Stimulated activated CD8-positive, alpha-beta memory T cell treated with anti-CD3 and anti-CD28 coated beads, Interleukin-7, amount 100 ng/mL, for 4 hours (primary cell): ENCODE data around the gene EDN3.

Experiments
- DNase-seq, 2 donors: peaks; one replicate each; pipeline ENCODE4 v3.0.0-alpha.2; 2020; ENCODE audit warnings: low read depth in 2 of 2

EDN3 gene, protein sequence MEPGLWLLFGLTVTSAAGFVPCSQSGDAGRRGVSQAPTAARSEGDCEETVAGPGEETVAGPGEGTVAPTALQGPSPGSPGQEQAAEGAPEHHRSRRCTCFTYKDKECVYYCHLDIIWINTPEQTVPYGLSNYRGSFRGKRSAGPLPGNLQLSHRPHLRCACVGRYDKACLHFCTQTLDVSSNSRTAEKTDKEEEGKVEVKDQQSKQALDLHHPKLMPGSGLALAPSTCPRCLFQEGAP

DNA sequence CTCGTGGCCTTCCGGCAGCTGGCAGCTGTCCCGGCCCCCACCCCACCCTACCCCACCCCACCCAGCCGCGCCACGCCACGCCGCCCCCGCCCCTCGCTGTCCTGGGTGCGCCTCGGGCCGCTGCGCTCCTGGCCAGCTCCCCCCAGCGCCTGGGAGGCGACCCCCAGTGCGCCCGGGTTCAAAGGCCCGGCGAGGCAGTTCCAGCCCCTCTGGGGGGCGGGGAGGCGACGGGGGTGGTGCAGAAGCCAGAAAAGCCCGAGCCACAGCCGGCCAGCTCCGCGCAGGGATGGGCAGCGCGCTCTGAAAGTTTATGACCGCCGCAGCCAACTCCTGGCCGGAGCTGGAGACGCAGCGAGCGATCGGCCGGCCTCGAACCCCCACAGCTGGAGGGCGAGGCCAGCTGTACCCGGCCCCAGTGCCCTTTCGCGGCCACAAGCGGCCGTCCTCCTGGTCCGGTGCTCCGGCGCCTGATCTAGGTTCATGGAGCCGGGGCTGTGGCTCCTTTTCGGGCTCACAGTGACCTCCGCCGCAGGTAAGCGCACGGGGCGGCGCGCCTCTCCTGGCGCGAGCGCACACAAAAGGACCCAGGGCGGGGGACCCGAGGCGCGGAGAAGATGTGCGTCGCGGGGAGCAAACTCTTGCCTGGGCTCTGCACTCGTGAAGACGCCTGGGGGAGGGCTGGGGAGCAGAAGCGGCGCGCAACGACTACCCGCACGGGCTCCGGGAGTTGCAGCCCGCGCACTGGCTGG, at the start of gene EDN3:
Gene EDN3, plus strand, starts transcription at position 279 of the 749 bp plus-strand sequence. Its CDS starts 202 bp downstream, at position 481.
- no peak for DNase-seq

DNA sequence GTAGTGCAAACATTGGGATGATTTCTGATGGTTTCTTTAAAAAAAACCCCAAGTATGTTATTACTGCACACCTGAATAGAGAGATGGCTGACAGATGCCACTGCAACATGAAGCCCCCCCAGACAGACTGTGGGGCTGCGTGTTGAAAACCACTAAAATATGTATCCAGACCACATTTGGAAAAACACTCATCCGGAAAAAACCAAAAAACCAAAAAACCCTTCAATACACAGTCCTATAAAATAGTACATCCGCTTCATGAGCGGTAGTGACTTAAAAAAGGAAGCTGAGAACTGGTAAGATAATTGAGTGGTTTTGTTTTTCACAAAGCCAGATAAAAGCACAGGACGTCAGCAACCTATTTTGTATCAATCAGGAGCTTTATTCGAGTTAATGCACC, 47.1 kb upstream of the EDN3 start:
- no peak for DNase-seq

DNA sequence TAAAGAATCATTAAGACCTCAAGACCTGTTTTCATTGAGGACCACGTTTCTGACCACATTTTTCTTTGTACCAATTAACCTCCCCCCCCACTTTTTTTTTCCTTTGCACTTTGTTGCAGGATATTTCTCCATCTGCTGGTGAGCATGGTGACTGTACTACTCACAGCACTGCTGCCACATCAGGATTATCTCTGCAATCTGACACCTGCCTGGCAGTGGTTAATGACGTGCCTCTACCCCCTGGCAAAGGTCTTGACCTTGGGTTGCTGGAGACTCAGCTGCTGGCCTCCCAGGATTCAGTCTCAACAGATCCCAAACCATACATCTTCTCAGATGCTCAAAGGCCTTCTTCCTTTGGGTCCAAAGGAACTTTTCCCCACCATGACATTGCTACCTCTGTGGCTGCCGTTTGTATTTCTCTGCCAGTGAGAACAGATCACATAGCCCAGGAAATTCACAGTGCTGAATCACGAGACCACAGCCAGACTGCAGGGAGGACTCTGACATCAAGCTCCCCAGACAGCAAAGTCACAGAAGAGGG, 46.6 kb upstream of the EDN3 start:
- peak; percentile 5 to 17 for DNase-seq

DNA sequence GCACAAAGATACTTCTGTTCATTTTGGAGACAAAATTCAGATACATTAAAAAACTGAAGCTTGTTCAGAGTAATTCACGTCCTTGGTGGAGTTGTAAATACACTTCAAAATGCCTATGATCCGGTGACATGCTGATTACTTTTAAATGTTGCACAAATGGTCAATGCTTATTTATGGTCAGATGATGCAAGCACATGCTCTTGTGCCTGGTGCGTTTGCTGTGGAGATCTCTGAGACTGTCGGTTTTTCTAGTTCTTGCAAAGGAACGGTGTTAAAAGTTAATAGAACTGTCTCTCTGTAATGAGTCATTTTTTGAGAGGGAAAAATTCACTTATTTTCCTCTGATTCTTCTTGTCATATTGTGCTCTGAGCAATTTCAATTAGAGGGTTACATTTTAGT, 45.2 kb upstream of the EDN3 start:
- DNase-seq: no peak

DNA sequence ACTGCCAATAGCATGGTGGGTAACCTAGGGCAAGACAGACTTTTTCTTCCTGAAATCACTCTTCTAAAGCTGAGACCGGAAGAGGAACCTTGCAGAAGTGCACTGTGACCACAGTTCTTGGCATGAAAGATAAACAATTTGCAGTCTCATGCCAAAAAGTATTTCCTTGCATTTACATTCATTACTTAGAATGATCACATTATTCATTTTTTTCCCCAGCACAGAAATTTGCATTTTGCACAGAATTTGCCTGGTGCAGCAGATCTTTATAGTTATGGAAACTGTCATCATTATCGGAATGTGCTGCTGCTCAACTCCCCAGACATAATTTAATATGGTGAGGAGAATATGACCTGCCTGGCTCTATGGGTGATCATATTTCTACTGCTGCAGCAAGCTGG, 42.2 kb upstream of the EDN3 start:
- no peak for DNase-seq

DNA sequence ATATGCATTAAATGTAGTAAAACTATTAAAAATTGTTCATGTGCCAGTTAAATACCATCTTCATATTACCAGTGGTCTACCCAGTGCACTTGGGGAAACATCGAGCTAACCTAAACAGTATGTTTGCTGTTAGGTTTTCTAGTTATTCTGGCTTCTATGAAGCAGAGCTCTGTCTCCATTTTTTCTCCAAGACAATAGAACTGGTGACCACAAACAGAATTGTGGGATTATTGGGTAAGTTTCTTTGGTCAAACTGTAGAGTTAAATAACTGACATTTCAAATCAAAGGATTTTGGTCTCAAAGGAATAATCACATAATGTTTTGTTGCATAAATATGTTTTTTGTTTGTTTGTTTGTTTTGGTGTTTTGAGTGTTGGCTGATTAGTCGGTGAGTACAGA, 40.5 kb upstream of the EDN3 start:
- DNase-seq: no peak

DNA sequence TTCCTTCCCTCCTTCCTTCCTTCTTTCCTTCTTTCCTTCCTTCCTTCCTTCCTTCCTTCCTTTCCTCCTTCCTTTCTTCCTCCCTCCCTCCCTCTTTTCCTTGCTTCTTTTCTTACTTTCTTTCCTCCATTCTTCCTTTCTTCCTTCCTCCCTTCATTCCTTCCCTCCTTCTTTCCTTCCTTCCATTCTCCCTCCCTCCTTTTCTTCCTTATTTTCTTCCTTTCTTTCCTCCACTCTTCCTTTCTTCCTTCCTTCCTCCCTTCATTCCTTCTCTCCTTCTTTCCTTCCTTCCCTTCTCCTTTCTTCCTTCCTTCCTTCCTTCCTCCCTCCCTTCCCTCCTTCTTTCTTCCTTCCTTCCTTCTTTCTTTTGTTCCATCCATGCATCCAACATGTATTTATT, 35.1 kb upstream of the EDN3 start:
- DNase-seq: no peak

DNA sequence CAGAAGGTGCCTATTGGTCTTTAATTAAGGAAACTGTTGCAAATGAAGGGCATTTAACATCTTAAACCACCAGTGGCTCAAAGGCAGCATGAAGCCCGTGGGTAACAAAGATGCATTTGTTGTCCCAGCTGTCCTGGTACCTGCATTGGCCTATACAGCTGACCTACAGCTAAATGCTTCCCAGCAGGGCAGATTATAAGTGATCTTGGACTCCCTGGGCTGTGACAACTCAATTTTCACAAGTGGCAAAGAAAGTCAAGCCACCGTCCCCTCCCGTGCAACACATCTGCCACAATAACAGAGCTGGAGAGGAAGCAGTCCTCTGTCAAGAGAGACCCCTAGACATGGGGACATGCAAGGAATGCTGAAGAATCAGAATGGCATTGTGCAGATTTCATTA, 31.5 kb upstream of the EDN3 start:
- no peak for DNase-seq

DNA sequence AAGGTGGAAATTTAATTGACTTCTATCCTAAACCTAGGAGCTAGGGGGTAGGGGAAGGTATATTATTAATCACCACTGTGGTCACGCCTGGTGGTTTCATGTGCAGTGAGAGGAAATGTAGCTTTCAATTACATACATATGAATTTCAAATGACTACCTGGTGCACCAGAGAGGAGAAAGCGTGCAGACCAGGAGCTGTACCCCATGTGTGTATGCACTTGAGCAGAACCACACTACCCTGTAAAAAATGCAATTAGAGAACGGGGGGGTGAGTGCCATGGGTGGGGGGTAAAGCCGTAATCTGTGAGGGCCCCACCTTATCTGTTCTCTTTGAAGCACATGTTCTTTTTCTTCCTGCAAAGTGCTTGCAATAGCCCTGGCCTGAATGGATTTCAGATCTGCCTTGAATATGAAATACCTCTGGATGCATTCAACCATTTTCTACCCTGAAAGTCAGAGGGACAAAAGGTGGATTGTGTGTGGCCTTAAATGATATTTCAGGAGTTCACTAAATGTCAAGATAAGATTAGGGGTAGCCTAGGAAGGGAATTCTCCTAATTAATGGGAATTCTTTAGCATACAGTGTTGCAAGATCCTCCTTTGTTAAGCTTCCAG, 30.9 kb upstream of the EDN3 start:
- no peak for DNase-seq

DNA sequence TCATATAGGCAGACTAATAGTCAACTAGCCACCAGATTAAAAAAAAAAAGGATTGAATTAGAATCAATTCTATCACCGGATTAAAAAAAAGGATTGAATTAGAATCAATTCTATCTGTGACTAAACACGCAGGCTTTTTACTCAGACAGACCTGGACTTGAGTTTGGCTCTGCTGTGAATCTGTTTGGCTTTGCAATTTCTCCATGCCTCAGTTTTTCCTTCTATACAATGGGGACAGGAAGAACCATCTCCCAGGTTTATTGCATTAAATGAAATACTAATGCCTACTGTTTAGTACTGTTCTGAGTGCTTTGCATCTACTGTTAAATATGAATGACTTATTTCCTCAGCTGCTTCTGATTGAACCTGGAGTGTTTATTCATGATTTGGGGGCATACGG, 30.0 kb upstream of the EDN3 start:
- DNase-seq: no peak

DNA sequence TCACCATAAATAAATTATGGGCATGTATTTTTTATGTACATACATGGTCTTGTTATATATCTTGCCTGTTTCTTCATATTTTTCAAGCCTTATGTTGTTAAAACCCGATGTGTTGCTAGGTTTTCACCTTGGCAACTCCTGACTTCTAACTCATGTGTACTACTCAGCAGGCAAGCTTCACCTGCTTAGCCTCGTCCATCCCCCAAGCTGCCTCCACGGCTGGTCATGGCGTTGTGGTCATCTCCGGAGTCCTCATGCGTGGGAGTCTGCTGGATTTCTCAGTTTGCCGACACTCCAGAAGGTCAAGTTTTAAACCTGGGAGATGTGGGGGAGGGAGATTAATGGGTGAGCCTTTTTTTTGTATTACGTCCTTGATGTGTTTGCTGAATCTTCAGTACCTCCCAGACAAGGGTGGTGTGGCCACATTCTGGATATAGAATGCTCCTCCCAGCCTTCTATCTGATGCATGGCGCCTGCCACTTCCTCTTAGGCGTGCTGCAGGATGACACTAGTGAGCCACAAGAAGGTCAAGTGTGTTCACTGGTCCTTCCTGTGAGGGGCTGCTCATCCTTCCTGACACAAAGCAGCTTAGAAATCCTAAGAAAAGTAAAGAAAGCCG, 26.6 kb upstream of the EDN3 start:
- DNase-seq: no peak

DNA sequence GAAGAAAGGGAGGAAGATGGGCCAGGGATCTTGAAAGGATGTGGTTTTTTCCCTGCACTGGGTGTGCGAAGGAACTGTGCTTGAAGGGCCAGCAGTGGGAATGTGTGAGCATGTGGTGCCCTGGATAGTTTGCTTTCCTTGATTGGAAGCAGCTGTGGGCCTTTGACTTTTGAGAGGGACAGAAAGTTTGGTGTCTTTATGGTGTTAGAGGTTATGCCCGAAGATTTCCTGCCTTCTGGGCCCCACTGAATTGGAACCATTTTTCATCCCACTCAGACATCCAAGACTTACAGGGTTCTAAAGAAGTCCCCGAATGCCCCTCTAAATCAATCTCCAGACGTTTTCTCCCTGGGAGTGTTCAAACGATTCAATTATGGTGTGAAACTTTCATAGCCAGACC, 23.5 kb upstream of the EDN3 start:
- DNase-seq: no peak

DNA sequence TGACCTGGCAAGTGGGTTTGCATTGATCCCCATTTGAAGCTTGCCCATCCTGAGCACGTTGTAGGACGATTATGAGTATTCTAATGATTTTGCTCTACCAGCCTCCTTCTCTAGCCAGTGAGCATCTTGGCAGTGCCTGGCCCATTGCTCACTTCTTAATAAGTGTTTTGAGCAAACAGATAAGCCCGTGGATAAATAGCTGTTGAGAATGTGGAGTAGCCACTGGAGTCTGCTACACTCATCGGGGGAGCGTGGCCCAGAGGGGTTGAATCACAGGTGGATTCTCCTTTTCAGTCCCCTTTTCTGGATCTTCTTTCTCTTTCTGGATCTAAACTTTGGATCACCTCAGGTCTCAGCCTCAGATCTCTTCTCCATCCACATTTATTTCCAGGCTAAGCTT, 15.9 kb upstream of the EDN3 start:
- DNase-seq: no peak

DNA sequence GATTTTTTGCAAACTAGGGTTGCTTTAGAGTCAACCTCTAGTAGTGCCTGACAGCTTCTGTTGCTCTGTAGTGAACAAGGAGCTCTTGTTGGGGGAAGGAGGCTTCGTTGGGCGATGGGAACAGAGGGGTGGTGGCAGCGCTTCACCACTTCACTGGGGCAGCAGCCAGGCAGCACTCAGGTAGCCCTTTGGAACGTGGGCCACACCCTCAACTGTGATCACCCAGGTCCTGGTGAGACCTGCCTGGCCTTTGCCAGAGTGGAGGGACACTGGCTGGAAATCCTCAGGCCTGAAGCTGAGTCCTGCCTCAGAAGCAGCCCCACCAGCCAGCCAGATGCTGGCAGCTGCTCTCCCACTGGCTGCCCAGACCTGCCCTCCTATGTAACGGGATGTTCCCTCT, 10.4 kb upstream of the EDN3 start:
- DNase-seq: no peak

DNA sequence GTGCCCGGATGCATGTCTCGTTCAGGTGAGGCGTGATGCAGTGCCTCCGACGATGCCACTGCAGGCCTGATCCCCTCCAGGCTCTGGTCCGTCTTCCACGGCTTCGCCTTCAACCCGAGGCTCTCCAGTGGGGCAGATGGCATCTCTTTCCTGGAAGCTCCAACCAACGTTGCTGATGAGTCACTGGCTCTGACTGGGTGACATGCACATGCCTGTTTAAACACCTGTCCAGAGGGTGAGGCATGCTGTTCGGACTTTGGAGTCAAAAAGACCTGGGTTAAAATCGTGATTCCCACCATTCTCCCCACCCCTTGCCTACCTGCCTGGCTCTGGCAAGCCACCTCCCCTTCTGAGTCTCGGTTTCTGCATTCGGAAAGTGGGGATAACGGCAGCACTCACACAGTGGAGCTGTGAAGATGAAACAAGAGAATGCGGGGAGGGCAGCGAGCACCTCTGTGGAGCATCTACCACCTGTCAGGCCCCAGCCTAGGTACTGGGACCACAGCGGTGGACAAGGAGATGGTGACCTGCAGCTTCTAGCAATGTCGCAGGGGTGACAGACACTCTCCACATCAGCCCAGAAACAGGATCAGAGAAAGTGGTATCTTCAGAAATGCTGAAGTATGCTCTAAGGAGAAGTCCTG, 8.5 kb upstream of the EDN3 start:
- DNase-seq: no peak

DNA sequence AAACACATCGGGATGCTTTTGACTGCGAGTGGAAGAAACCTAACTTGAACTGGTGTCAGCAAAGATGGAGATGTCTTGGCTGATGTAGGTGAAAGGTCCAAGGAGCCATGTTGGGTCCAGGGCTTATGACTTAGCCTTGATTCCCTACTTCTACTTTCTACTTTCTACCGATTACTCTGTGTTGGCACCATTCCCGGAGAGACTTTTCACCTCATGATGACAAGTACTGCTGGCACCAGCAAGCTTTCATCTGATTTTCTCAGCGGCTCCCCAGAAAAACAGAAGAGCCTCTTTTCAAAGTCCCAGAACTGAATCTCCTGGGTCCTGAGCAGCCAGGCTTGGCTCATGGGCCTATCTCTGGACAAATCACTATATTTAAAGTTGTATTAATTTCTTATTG, 4.9 kb upstream of the EDN3 start:
- DNase-seq: no peak

DNA sequence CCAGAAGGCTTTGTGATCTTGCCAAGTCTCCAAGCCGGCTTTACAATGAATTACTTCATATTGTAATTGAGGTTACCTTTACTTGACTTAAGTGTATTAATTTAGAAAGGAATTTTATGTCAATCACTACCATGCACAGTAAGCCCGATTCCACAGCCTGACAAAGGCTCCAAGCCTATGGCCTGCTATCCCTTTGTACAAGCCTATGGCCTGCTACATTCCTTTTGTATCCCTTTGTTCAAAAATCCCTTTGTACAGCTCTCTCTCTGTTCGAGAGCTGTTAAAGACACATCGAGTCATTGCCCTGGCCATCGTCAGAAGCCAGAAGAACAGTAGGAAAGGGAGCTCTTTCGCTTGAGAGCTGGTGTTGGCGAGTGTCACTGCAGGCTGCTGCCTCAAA, 2.7 kb upstream of the EDN3 start:
- DNase-seq: no peak

DNA sequence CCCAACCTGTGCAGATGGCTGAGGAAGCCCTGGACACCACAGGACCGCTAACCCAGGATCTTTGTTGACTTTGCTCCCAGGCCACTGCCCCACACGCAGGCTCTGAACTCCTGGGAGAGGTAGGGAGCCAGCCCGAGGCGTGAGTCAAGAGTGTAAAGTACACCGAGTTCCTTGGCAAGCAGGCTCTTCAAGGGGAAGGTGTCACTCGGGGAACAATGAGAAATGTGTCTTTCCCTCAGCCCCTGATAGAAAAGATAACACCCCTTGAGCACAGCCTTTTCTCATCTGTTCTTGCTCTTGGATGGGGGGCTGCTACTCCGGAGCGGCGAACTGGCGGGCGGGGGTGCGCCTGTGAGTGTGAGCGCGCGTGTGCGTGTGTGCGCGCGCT, 472 bp upstream of the EDN3 start:
- no peak for DNase-seq

DNA sequence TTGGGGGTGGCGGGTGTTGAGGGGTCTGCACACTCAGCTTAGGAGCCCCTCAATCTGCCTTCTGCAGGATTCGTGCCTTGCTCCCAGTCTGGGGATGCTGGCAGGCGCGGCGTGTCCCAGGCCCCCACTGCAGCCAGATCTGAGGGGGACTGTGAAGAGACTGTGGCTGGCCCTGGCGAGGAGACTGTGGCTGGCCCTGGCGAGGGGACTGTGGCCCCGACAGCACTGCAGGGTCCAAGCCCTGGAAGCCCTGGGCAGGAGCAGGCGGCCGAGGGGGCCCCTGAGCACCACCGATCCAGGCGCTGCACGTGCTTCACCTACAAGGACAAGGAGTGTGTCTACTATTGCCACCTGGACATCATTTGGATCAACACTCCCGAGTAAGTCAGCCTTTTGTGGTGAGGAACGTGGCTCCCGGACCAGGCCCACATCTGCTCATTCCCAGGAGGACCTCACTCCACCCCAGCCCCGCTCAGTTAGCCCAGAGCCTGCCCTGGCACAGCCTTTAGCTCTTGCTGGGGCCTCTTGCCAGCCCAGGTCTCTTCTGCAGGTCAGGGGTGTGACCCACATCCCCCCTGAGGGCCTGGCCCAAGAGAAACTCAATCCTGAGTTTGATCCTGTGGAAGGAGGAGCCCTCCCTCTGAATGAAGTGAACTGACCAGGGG, 1.1 kb downstream of the EDN3 start:
- no peak for DNase-seq

DNA sequence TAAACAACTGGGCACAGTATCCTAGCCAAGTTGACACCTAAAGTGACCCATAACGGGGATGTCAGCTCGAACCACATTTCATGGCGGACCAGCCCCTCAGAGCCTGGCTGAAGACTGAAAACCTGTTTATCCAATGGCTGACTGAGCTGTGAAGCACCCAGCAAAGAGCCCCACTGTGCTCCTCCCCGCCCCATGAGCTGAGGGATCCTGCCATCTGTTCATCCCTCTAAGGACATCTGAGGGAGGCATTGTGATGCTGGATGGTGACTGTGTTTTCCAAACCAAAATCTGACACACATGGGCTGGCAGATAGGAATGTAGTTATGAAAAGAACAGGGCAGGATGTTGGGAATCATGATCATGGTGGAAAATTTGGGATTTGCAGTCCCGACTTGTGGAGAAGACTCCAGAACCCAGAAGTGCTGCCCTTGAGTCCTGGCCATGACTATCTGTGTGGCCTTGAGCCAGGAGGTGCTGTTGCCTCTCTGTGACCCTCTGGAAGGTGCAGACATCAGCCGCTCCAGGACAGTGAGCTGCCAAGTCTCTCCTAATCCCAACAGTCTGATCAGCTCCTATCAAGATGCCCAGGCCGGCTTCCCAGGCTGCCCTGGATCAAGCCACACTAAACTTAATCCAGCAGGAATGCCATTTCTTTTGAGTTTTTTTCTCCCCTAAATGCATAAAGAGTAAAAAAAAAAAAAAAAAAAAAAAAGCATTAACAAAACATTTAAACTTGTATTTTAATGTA, 5.7 kb downstream of the EDN3 start:
- DNase-seq: no peak

DNA sequence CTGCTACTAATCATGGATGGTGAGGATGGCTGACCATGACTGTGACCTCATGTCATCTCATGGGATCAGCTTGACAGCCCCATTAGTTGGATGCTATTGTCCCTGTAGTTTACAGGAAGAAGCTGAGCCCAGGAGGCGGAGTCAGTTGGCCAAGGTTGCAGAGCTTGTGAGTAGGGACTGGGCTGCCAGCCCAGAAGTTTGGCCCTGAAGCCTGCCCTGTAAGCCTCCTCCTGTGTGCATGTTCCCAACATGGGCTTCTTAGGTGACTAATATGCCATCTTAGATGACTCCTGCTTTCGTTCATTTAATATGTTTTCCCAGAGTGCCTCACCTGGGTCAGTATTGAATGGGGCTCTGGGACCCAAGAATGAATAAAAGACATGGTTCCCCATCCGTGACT, 6.9 kb downstream of the EDN3 start:
- no peak for DNase-seq
